Mesodermal cell (in vitro differentiated cells): ENCODE data around the gene TOE1.
A peak's percentile ranks its signal among the peaks of the same experiment; 100 is the strongest.

Experiments used
- H3K27ac ChIP-seq: 2 replicates; pipeline ENCODE4 v1.7.0; 2013; ENCODE audit warnings: mild to moderate bottlenecking, low read depth, low read length, moderate library complexity; ENCODE audit not compliant: severe bottlenecking
- H3K36me3 ChIP-seq: 2 replicates; pipeline ENCODE4 v1.7.1; 2013; ENCODE audit warnings: mild to moderate bottlenecking, low read length, moderate library complexity; ENCODE audit not compliant: control insufficient read depth, insufficient read depth
- H3K4me1 ChIP-seq: one replicate; pipeline ENCODE4 v1.7.1; 2013; ENCODE audit warnings: mild to moderate bottlenecking, low read length; ENCODE audit not compliant: insufficient read depth, control insufficient read depth, poor library complexity, severe bottlenecking
- H3K4me3 ChIP-seq: 2 replicates; pipeline ENCODE4 v1.7.0; 2013; ENCODE audit warnings: low read length, control low read depth, mild to moderate bottlenecking; ENCODE audit not compliant: insufficient read depth, poor library complexity, severe bottlenecking; ENCODE audit errors: extremely low read depth
- H3K9me3 ChIP-seq: 2 replicates; pipeline ENCODE4 v1.7.1; 2013; ENCODE audit warnings: mild to moderate bottlenecking, low read length, moderate library complexity; ENCODE audit not compliant: control insufficient read depth
- WGBS, 2 experiments: methylation state at CpG; one replicate each; pipeline ENCODE4 v1.1.5; 2013; ENCODE audit warnings: missing lambda C conversion rate in 2 of 2; ENCODE audit not compliant: insufficient coverage in 2 of 2; 5-methylcytosine and 5-hydroxymethylcytosine counted together

TOE1 gene

DNA sequence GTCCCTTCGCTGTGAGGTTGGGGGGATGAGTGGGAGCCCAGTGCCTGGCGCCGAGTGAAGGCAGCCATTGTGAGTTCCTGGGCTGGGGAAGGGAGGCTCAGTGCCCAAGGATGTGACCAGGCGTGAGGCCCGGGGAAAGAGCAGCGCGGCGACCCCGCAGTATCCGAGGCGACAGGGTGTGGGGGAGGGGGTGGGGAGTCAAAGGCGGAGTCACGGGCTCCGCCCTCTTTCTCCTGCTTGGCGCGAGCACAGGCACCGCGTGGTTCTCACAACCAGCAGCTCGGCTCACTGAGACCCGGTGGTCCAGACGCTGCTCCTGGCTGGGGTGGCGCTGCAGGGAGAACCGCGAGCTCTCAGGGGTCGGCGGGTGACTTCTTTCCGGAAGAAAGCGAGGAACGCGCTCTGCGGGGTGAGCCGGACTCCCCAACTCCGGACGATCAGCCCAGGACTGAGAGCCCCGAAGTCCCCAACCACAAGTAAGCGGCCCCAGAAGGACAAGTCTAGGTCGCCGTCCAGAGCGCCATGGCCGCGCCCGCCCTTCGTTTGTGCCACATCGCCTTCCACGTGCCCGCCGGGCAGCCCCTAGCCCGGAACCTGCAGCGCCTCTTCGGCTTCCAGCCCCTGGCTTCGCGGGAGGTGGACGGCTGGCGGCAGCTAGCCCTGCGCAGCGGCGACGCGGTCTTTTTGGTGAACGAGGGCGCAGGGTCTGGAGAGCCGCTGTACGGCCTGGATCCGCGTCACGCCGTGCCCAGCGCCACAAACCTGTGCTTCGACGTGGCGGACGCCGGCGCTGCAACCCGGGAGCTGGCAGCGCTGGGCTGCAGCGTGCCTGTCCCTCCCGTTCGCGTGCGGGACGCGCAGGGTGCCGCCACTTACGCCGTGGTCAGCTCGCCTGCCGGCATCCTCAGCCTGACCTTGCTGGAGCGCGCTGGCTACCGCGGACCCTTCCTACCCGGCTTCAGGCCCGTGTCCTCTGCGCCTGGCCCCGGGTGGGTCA, 13.0 kb upstream of the TOE1 start, which contains the start of gene HPDL:
HPDL (plus strand) TSS at position 269 of the 997 bp plus-strand sequence; CDS start at position 523, 254 bp downstream.
- H3K27ac ChIP-seq: no peak within 1 kb of the TSS
- WGBS, 2 experiments: 90 to 91% methylated on average over 81 to 96 of the region's 96 CpGs
- peaks cover 3% of the 10 kb centered on the region for H3K9me3 ChIP-seq
- H3K4me3 ChIP-seq: no peak within 1 kb of the TSS
- H3K36me3 ChIP-seq: peaks cover 25% of the 10 kb centered on the region
- H3K4me1 ChIP-seq: peaks cover 12% of the 10 kb centered on the region

GRCh38 chr1:45327644-45328515, 12.1 kb upstream of the TOE1 start:
- H3K36me3 ChIP-seq: peaks cover 35% of the 10 kb centered on the region
- no peak overlapping the region for H3K4me3 ChIP-seq
- peaks cover 12% of the 10 kb centered on the region for H3K4me1 ChIP-seq
- H3K27ac ChIP-seq: no peak overlapping the region
- peaks cover 3% of the 10 kb centered on the region for H3K9me3 ChIP-seq
- 86% methylated on average over 14 to 16 of the region's 19 CpGs for WGBS, 2 experiments

DNA sequence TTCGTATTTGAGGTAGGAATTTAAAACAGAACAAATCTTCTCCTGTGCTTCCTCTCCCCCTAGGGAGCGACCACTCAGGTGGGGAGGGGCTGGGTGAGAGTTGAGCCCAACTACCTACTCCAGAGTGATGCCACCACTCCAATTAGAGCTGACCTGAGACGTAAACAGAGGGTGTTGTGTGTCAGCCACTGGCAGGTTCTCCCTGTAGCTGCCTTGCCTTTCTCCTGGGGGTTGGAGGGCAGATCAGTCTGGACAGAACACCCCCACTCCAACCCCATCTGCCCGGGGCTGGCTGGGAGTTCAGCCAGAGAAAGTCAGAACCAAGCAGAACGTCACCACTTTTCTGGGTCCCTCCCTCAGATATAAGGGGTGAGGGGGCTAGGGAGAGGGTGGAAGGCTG, 11.3 kb upstream of the TOE1 start:
- peaks cover 3% of the 10 kb centered on the region for H3K9me3 ChIP-seq
- peaks cover 12% of the 10 kb centered on the region for H3K4me1 ChIP-seq
- H3K4me3 ChIP-seq: no peak overlapping the region
- peak overlapping the region; percentile 73 for H3K27ac ChIP-seq
- peaks cover 43% of the 10 kb centered on the region for H3K36me3 ChIP-seq
- 79% methylated on average over 2 of the region's 5 CpGs; no CpG with 5 or more reads in 1 of the 2 experiments for WGBS, 2 experiments

- Histone ChIP-seq H3K36me3 (peaks cover 51% of the 10 kb centered on the region), H3K9me3 (peaks cover 2% of the 10 kb centered on the region), H3K27ac (peak overlapping the region; percentile 73), H3K4me1 (peaks cover 12% of the 10 kb centered on the region), H3K4me3 (no peak overlapping the region)
- WGBS, 2 experiments: 39 to 42% methylated on average over 3 to 4 of the region's 4 CpGs
Measured at GRCh38 chr1:45329445-45329844, 10.5 kb upstream of the TOE1 start.

GRCh38 chr1:45331436-45332345, 8.3 kb upstream of the TOE1 start:
- H3K4me1 ChIP-seq: peaks cover 12% of the 10 kb centered on the region
- no peak overlapping the region for H3K27ac ChIP-seq
- no peaks in the 10 kb centered on the region for H3K9me3 ChIP-seq
- no peak overlapping the region for H3K4me3 ChIP-seq
- 95 to 97% methylated on average over 14 to 17 of the region's 18 CpGs for WGBS, 2 experiments
- H3K36me3 ChIP-seq: peaks cover 50% of the 10 kb centered on the region

DNA sequence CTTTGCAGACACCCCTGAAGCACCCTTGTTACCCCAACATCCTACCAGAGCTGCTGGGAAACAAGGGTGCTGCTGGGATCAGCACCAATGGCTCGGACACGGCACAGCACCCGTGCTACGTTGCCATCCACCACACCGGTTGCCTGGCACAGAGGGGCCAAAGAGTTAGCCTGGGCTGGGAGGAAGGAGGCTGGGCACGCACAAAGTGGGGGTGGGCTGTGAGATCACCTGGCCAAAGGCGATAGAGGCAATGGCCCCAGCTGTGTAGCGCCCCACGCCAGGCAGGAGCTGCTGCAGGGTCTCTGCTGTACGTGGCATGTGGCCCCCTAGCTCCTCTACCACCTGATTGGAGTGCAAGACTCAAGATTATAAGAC, 7.6 kb upstream of the TOE1 start:
- Histone ChIP-seq H3K9me3 (no peaks in the 10 kb centered on the region), H3K27ac (no peak overlapping the region), H3K4me3 (no peak overlapping the region), H3K4me1 (peaks cover 12% of the 10 kb centered on the region), H3K36me3 (peaks cover 48% of the 10 kb centered on the region)
- WGBS, 2 experiments: 93 to 95% methylated on average over 7 to 8 of the region's 10 CpGs

DNA sequence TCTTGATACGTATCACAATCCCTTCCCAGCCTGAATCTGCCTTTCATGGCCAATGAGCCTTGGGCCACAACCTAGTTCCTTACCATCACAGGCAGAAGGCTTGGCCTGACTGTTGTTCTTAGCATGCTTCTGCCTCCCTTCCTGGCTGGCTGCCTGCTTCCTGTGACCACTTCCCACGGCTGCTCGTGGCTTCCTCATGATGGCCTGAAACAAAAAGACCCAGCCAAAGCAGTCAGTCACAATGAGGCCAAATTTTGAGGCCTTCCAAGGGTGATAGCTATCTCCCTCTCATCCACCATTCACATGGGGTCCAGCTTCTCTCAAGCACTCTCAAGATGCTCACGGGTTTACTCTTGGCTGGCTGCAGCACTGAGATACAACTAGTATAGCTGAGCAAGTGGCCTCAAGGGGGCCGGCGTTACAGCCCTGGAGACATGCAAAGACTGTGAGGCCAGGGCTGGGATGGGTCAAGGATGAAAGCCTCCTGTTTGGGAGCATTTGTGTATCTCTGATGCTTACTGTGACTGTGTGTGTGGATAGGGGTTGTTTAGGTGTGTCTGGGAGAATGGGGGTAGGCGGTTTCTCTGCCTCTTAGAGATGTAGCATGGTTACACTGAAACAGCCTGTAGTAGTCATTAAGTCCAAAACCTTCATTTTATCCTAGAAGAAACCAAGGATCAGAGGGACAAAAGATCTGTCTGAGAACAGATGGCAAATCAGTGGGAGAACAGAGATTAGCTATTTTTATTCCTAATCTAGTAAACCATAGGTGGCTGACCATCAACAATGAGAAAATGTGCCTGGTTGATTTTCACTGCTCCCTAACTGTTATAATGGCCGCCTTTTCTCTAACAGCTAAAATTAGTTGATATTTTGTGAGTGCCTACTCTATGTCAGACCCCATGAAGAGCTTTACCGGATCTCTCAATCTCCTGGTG, 5.4 kb upstream of the TOE1 start:
- 64 to 81% methylated on average over 4 to 5 of the region's 9 CpGs for whole genome bisulfite sequencing, 2 experiments
- H3K27ac ChIP-seq: peak overlapping the region; percentile 45

DNA sequence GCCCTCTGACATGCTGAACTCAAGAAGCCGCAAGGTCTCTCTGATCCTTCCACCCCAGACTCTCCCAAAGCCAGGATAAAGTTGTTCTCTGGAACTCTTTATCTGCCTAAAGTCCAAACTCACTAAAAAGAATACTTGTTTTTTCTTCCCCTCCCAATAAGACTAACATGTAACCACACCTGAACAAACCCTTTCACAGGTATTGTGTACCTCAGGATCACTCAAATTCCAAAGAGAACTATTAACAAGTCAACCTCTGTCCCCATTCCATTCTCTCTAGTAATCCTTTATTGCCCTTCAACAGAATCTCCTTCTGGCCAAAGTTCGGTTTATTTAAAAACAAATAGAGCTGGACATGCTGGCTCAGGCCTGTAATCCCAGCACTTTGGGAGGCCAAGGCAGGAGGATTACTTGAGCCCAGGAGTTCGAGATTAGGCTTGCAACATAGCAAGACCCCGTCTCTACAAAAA, 4.1 kb upstream of the TOE1 start:
- Histone ChIP-seq H3K4me3 (no peak overlapping the region), H3K36me3 (peaks cover 50% of the 10 kb centered on the region), H3K27ac (no peak overlapping the region), H3K9me3 (peaks cover 5% of the 10 kb centered on the region), H3K4me1 (peaks cover 3% of the 10 kb centered on the region)
- 96 to 98% methylated on average over 4 of the region's 4 CpGs for WGBS, 2 experiments

More for the DNA sequence above, 5.4 kb upstream of the TOE1 start:
- Histone ChIP-seq H3K4me1 (peaks cover 3% of the 10 kb centered on the region), H3K4me3 (no peak overlapping the region), H3K9me3 (peaks cover 5% of the 10 kb centered on the region), H3K36me3 (peaks cover 57% of the 10 kb centered on the region)

GRCh38 chr1:45337630-45338325, 2.2 kb upstream of the TOE1 start:
- Histone ChIP-seq H3K27ac (no peak overlapping the region), H3K36me3 (peaks cover 45% of the 10 kb centered on the region), H3K4me3 (no peak overlapping the region), H3K9me3 (peaks cover 5% of the 10 kb centered on the region), H3K4me1 (peaks cover 8% of the 10 kb centered on the region)
- WGBS, 2 experiments: 100% methylated on average over 2 of the region's 3 CpGs
